DOHH2 (cell line): Measurements from ENCODE around the gene PLCXD3.

Experiments
- H3F3A ChIP-seq: fragments of 200-600 bp; sonication (generic), shearing (Covaris generic); 2 replicates; pipeline ENCODE4 v1.6.0; 2016; ENCODE audit warnings: antibody characterized with exemption, mild to moderate bottlenecking; ENCODE audit not compliant: control insufficient read depth, insufficient read depth
- H3K27ac ChIP-seq: fragments of 200-600 bp; sonication (generic); 2 replicates; pipeline ENCODE4 v1.5.1; 2014; ENCODE audit warnings: low read depth, mild to moderate bottlenecking, low read length, moderate library complexity
- H3K27me3 ChIP-seq: fragments of 200-600 bp; sonication (generic); 2 replicates; pipeline ENCODE4 v1.6.1; 2014; ENCODE audit warnings: mild to moderate bottlenecking, low read length, mixed read lengths; ENCODE audit not compliant: control insufficient read depth
- H3K36me3 ChIP-seq: fragments of 200-600 bp; sonication (generic); 2 replicates; pipeline ENCODE4 v1.6.1; 2014; ENCODE audit warnings: mild to moderate bottlenecking, low read length, moderate library complexity, mixed read lengths; ENCODE audit not compliant: control insufficient read depth
- H3K4me1 ChIP-seq: fragments of 200-600 bp; sonication (generic); 2 replicates; pipeline ENCODE4 v1.6.1; 2014; ENCODE audit warnings: mild to moderate bottlenecking, low read length, mixed read lengths; ENCODE audit not compliant: control insufficient read depth
- H3K4me2 ChIP-seq: fragments of 200-600 bp; sonication (generic); 2 replicates; pipeline ENCODE4 v1.6.0; 2014; ENCODE audit warnings: mild to moderate bottlenecking, low read length, moderate library complexity
- H3K4me3 ChIP-seq: fragments of 200-600 bp; sonication (generic); 2 replicates; pipeline ENCODE4 v1.5.1; 2014; ENCODE audit warnings: mild to moderate bottlenecking, low read length, mixed read lengths
- H3K79me2 ChIP-seq: fragments of 200-600 bp; sonication (generic); 2 replicates; pipeline ENCODE4 v1.6.1; 2014; ENCODE audit warnings: mild to moderate bottlenecking, low read length, mixed read lengths; ENCODE audit not compliant: control insufficient read depth
- H3K9me2 ChIP-seq: fragments of 200-600 bp; sonication (generic); replicated peaks from 2 replicates; pipeline ENCODE4 v1.6.1; 2014; ENCODE audit warnings: mild to moderate bottlenecking, low read length, mixed read lengths; ENCODE audit not compliant: control insufficient read depth
- H3K9me3 ChIP-seq: fragments of 200-600 bp; sonication (generic); 2 replicates; pipeline ENCODE4 v1.6.1; 2014; ENCODE audit warnings: antibody characterized with exemption, low read length, mixed read lengths; ENCODE audit not compliant: control insufficient read depth, insufficient read depth
- H4K20me1 ChIP-seq: fragments of 200-600 bp; sonication (generic); 2 replicates; pipeline ENCODE4 v1.6.0; 2014; ENCODE audit warnings: low read depth, mild to moderate bottlenecking, antibody characterized with exemption, low read length, moderate library complexity; ENCODE audit not compliant: control insufficient read depth, insufficient read depth
- CTCF ChIP-seq: fragments of 200-600 bp; sonication (generic); IDR thresholded peaks from one replicate; pipeline ENCODE4 v1.5.1; 2014; ENCODE audit warnings: antibody characterized with exemption, mild to moderate bottlenecking, low read depth, low read length; ENCODE audit not compliant: poor library complexity, severe bottlenecking
- EZH2phosphoT487 ChIP-seq: fragments of 200-600 bp; sonication (generic); IDR thresholded peaks from 2 replicates; pipeline ENCODE4 v1.6.1; 2017; ENCODE audit warnings: borderline replicate concordance, mild to moderate bottlenecking, antibody characterized with exemption, low read length, moderate library complexity, mixed read lengths

The PLCXD3 gene

GRCh38 chr5:41337724-41338123 lies 172.7 kb downstream of the PLCXD3 start:
- H3K27ac ChIP-seq = no peak overlapping the region

GRCh38 chr5:41337216-41337615 lies 173.2 kb downstream of the PLCXD3 start:
- H4K20me1 ChIP-seq = no peaks in the 10 kb centered on the region
- no peak overlapping the region for H3K4me2 ChIP-seq
- no peaks in the 10 kb centered on the region for H3K36me3 ChIP-seq
- no peaks in the 10 kb centered on the region for H3F3A ChIP-seq
- no peaks in the 10 kb centered on the region for H3K9me3 ChIP-seq
- H3K9me2 ChIP-seq = no peaks in the 10 kb centered on the region
- H3K27me3 ChIP-seq = no peaks in the 10 kb centered on the region
- H3K4me1 ChIP-seq = no peaks in the 10 kb centered on the region
- TF ChIP-seq CTCF = no peak
- no peak for TF ChIP-seq EZH2phosphoT487
- H3K4me3 ChIP-seq = no peak overlapping the region
- no peak overlapping the region for H3K27ac ChIP-seq
- H3K79me2 ChIP-seq = no peaks in the 10 kb centered on the region

More at GRCh38 chr5:41337724-41338123, 172.7 kb downstream of the PLCXD3 start:
- Histone ChIP-seq H3F3A (no peaks in the 10 kb centered on the region), H4K20me1 (no peaks in the 10 kb centered on the region), H3K79me2 (no peaks in the 10 kb centered on the region), H3K4me1 (no peaks in the 10 kb centered on the region), H3K4me2 (no peak overlapping the region), H3K9me3 (no peaks in the 10 kb centered on the region), H3K4me3 (no peak overlapping the region), H3K9me2 (no peaks in the 10 kb centered on the region), H3K27me3 (no peaks in the 10 kb centered on the region), H3K36me3 (no peaks in the 10 kb centered on the region)
- TF ChIP-seq CTCF (no peak), EZH2phosphoT487 (no peak)

- H3K9me3 ChIP-seq = no peaks in the 10 kb centered on the region
- no peak overlapping the region for H3K27ac ChIP-seq
- TF ChIP-seq EZH2phosphoT487 = no peak
- no peak for TF ChIP-seq CTCF
- H3K4me1 ChIP-seq = no peaks in the 10 kb centered on the region
- no peaks in the 10 kb centered on the region for H3K36me3 ChIP-seq
- H3F3A ChIP-seq = no peaks in the 10 kb centered on the region
- no peak overlapping the region for H3K4me3 ChIP-seq
- no peaks in the 10 kb centered on the region for H3K79me2 ChIP-seq
- no peaks in the 10 kb centered on the region for H4K20me1 ChIP-seq
- no peak overlapping the region for H3K4me2 ChIP-seq
- H3K9me2 ChIP-seq = no peaks in the 10 kb centered on the region
- H3K27me3 ChIP-seq = no peaks in the 10 kb centered on the region
Measured at GRCh38 chr5:41336471-41336870, 173.9 kb downstream of the PLCXD3 start.

GRCh38 chr5:41335596-41336181 lies 174.7 kb downstream of the PLCXD3 start:
- no peaks in the 10 kb centered on the region for H3F3A ChIP-seq
- H3K4me1 ChIP-seq = no peaks in the 10 kb centered on the region
- H3K27ac ChIP-seq = no peak overlapping the region
- no peak overlapping the region for H3K4me3 ChIP-seq
- H3K36me3 ChIP-seq = no peaks in the 10 kb centered on the region
- H3K9me2 ChIP-seq = no peaks in the 10 kb centered on the region
- no peaks in the 10 kb centered on the region for H3K27me3 ChIP-seq
- H3K4me2 ChIP-seq = no peak overlapping the region
- no peaks in the 10 kb centered on the region for H4K20me1 ChIP-seq
- no peaks in the 10 kb centered on the region for H3K79me2 ChIP-seq
- TF ChIP-seq EZH2phosphoT487 (no peak), CTCF (no peak)
- H3K9me3 ChIP-seq = no peaks in the 10 kb centered on the region
